OCI-LY7 (cell line): ENCODE results near the gene MED25.

Experiments
- CTCF ChIP-seq: fragments of 200-600 bp; sonication (generic); conservative IDR thresholded peaks from 2 replicates; pipeline ENCODE4 v1.5.1; 2014; ENCODE audit warnings: mild to moderate bottlenecking, antibody characterized with exemption, low read length, moderate library complexity, mixed read lengths
- EZH2phosphoT487 ChIP-seq: fragments of 200-600 bp; sonication (generic); IDR thresholded peaks from 2 replicates; pipeline ENCODE4 v1.6.1; 2018; ENCODE audit warnings: low read depth, borderline replicate concordance, mild to moderate bottlenecking, mixed run types, antibody characterized with exemption, low read length, moderate library complexity, mixed read lengths

DNA sequence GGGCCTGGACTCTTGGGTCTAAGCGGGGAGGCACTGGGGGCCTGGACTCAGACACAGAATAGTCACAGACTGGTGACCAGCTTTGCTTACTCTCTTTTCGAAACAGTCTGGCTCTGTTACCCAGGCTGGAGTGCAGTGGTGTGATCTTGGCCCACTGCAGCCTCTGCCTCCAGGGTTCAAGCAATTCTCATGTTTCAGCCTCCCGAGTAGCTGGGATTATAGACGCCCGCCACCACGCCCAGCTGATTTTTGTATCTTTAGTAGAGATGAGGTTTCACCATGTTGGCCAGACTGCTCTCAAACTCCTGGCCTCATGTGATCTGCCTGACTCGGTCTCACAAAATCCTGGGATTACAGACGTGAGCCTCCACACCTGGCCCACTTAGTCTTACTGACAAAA lies 11.1 kb downstream of the MED25 start:
- TF ChIP-seq CTCF: no peak
- no peak for TF ChIP-seq EZH2phosphoT487
